Ammon's horn (tissue), 1 donor: ENCODE data around the gene COX7C.
"Not testable (repeated sequence)": the region's sequence is repeated elsewhere in the genome, so short reads cannot be mapped to it uniquely, and the experiment has no call there.

ENCODE experiments used
- DNase-seq: peaks from one replicate; pipeline ENCODE4 v3.0.0-alpha.2; 2016; ENCODE audit warnings: low spot score

The COX7C gene, protein sequence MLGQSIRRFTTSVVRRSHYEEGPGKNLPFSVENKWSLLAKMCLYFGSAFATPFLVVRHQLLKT

DNA sequence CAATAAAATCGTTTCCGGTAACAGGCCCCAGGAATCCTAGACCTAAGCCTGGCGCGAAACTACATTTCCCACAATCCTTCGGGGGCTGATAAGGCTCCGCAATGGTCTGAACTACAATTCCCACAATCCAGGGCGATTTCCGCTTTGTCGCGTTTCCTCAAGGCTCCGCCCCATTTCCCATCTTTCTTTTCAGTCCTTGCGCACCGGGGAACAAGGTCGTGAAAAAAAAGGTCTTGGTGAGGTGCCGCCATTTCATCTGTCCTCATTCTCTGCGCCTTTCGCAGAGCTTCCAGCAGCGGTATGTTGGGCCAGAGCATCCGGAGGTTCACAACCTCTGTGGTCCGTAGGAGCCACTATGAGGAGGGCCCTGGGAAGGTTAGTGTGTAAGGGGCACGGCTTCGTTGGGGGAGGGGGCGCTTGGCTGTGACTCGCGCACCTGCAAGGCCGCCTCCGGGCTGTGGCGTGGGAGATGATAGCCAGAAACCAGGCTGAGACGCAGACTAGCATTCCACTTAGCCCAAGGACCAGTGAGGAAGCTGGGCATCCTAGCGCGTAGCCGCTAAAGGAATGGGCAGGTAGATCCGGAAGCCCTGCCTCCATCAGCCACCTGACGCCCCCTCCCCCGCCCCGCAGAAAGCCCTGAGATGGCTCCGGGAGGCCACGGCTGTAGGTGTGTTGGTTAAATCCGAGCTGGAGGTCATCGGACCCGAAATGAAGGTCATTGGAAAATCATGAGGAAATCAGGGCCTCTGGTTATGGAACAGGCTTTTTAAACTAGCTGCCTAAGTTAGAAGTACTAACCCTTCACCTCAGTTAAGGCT is at the start of gene COX7C:
COX7C (plus strand) TSS at position 186 of the 821 bp plus-strand sequence; CDS start at position 301, 115 bp downstream.
- peak; percentile 98 for DNase-seq

DNA sequence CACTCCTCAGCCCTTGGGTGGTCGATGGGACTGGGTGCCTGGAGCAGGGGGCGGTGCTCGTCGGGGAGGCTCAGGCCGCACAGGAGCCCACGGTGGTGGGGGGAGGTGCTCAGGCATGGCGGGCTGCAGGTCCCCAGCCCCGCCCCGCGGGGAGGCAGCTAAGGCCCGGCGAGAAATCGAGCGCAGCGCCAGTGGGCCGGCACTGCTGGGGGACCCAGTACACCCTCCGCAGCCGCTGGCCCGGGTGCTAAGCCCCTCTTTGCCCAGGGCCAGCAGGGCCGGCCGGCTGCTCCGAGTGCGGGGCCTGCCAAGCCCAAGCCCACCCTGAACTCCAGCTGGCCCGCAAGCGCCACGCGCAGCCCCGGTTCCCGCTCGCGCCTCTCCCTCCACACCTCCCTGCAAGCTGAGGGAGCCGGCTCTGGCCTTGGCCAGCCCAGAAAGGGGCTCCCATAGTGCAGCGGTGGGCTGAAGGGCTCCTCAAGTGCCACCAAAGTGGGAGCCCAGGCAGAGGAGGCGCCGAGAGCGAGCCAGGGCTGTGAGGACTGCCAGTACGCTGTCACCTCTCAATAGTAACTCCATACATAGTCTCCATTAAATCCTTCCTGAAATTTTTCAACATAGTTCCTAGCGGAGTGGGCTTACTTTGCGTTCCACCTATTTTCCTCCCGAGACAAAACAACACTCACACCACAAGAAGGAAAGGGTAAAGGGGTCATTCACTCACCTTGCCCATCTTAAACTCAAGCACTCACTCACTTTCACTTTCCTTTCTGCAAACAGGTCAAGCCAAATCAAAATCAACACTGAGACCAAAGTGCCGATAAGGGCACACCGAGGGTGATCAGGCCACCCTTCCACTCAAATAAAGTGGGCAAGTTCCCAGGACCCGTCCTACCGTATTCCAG is 48.0 kb upstream of the COX7C start:
- not testable (repeated sequence) for DNase-seq

DNA sequence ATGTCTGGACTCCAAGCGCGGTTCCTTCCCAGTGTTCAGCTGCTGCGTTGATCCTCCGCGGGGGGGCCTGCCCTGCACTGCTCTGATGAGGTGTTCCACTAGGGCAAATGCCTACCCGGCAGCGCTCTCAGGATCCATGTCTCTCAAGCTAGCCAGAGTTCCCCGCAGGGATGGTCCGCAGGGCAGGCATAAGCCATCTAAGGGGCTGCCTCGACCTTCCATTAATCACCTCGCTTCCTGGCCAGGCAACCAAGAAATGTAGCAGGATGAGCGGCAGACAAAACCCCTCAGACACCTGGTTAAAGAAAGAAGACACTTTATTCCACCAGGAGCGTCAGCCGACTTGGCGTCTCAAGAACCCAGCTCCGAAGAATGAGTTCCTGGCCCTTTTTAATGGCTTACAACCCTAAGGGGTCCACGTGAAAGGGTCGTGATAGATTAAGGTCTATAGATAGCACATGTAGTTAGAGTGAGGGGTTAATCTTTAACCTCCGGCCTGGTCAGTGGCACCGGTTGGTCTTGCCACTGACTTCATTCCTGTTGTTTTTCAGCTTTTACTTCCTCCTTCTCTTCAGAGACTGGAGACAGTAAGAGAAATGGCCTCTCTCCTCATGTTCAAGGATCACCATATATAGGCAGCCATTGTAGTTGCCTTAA is 47.2 kb upstream of the COX7C start:
- DNase-seq = no peak

DNA sequence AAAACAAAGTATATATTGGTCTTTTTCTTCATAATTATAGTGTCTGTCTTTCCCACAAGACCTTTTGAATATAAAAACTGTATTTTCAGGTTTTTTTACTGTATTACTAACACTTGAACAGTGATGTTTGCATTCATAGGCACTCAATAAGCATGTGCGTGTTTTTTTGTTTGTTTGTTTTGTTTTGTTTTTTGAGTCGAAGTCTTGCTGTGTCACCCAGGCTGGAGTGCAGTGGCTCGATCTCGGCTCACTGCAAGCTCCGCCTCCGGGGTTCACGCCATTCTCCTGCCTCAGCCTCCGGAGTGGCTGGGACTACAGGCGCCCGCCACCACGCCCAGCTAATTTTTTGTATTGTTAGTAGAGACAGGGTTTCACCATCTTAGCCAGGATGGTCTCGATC is 46.6 kb upstream of the COX7C start:
- DNase-seq = not testable (repeated sequence)

DNA sequence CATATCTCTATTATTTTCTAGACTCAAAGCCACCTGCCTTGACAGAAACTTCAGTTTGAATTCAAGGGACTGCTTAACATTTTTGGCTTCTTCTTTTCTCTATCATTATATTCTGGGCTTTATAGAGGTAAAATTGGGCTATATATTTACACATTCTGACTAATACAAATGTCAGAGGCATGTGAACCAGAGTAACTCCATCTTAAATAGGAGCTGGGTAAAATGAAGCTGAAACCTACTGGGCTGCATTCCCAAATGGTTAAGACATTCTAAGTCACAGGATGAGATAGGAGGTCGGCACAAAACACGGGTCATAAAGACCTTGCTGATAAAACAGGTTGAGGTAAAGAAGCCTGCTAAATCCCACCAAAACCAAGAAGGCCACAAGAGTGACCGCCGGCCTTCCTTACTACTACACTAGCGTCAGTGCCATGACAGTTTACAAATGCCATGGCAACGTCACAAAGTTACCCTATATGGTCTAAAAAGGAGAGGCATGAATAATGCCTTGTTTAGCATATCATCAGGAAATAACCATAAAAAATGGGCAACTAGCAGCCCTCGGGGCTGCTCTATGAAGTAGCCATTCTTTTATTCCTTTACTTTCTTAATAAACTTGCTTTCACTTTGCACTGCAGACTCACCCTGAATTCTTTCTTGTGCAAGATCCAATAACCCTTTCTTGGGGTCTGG is 44.8 kb upstream of the COX7C start:
- no peak for DNase-seq

DNA sequence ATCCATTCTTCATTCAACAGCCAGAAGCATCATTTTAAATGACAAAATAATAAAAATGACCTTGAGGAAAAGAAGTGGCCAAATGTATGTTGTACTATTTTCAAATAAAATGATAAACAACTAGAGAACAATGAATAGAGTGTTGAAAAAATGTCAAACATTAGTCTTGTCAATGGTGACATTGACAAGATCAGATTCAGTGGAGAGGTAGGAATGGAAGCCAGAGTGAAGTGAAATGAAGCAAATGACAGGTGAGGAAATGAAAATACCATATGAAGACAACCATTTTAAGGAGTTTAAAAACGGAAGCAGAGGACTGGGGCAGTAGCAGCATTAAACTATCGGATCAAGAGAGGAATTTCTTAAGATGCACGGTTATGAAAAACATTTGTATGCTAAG is 38.2 kb upstream of the COX7C start:
- DNase-seq = no peak

DNA sequence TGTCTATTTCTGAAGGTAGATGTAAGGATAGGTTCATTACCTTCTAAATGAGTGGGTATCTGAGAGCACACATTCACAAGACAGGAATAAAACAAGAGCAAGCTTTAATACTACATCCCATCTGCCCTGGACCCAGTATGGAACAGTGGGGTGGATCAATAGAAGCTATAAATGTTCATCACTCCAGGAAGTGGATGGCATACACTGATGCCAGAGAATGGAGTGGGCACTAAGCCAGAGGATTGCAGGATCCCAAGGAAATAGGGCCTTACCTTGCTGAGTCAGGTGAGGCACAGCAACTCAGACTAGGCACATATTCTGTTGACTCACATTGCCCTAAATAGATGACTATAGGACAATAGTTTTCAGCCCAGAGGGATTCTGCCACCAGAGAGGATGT is 21.3 kb upstream of the COX7C start:
- DNase-seq = no peak

DNA sequence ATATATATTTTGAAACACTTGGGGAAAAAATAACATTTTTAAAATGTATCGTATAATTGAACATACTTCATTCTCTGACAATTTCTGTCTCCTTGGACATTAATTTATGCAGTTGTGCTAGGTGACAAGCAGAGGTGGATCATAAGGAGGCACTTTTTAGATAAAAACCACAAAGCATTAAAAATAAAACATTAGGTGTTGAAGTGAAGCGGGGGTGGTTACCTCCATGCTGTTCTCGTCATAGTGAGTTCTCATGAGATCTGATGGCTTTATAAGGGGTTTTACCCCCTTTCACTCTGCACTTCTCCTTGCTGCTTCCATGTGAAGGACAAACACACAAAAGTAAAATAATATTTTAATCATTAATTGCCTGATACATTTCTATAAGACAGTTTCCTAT is 11.9 kb upstream of the COX7C start:
- no peak for DNase-seq

DNA sequence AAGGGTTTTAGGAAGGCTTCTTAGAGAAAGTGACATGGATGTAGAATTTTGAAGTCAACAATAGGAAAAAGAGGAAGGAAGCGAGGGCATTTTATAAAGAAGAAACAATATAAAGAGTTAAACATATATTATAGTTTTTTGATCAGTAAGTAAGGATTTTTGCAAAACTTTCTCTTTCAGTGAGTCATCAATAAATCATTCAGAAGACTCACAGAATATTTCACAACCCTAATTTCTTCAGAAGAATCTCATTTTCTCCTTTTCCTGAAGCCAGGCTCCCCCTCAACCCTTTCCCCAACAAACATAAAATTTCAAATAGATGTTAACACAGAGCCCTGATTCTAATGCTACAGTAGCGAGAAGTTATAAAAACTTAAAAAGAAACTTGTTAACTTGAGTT is 4.3 kb upstream of the COX7C start:
- no peak for DNase-seq

DNA sequence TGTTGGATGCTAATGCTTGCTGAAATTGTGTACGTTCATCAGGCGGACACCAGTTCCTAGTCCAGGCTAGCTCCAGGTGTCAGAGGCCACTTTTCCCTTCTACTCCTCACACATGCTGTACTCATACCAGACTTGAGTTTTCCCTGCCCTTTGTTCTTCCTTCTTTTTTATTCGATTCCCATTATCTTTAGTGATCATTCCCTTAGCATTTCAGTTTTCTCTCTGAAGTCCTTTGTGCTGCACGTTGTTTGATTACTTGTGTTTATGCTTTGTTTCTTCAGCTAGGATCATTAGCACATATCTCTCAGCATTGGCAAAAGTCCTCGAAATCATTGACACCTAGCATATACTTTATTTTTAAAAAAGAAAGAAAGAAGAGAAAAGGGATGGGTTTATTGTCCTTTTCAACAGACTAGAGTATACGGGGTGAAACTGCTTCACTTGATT is 409 bp upstream of the COX7C start:
- DNase-seq = no peak

DNA sequence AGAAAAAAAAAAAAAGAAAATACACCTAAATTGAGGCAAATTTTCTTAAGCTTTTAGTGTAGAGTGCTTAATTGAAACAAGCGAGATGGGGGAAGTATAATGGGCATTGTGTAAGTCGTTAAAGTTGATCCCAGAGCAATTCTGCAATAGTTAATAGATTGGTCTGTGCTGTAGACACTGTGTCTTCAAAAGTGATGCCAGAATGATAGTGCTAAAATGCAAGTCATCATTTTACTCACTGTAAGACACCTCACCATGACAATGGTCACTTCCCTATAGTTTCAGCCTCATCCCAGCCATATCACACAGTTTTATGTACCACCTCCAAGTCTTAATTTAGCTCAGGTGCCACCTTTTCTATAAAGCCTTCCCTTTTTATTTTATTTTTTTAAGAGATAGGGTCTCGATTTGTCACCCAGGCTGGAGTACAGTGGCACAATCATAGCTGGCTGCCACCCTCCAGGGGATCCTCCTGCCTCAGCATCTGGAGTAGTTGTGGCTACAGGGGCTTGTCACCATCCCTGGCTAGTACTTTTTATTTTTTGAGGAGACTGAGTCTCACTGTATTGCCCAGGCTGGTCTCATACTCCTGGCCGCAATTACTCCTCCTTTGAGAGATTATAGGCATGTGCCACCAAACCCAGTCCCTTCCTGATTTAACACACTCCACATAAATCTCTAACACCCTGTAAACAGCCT is 6.2 kb downstream of the COX7C start:
- DNase-seq = no peak

DNA sequence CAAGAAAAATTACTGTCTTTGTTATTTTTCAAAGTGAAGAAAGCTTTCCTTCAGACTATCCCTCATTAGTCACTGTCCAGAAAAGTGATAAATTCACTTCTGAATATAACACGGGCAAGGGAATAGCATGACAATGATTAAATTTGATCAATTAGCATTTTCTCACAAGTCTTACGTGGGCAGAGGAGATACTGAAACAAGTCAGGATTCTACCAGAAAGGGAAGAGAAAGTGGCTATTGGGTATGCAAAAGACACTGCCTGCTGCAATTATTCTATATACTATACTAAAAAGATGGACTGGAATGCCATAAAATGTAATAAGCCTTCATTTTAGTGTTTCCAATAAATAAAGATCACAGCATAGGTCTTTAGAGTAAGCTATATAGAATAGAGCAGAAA is 7.4 kb downstream of the COX7C start:
- no peak for DNase-seq

DNA sequence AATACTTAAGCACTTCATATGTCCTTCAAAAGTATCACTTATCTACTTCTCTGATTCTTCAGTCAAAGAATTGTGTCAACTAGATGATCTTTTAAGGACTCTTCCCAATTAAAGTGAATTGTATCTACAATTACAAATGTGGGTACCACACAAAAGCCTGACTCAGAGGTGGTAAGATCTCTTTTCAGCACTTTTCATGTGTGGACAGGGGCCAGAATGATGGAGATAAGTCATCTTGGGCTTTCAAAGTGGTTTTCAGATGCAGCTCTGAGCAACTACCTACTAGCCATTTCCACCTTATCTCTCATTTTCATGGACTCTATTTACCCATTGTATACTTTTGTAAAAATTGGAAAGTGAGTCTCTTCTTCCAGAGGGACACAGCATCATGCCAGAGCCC is 8.4 kb downstream of the COX7C start:
- DNase-seq = no peak

DNA sequence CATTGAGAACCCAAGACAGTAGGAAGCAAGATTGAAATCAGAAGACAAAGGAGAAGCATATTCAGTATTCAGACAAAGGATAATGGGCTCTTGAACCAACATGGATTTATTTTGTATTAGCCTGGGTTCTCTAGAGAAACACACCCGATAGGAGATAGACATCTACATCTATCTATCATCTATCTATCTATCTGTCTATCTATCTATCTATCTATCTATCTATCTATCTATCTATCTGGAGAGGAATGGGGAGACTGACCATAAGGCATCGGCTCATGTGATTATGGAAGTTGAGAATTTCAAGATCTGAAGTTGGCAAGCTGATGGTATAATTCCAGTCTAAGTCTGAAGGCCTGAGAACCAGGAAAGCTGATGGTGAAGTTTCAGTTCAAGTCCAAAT is 13.4 kb downstream of the COX7C start:
- no peak for DNase-seq

DNA sequence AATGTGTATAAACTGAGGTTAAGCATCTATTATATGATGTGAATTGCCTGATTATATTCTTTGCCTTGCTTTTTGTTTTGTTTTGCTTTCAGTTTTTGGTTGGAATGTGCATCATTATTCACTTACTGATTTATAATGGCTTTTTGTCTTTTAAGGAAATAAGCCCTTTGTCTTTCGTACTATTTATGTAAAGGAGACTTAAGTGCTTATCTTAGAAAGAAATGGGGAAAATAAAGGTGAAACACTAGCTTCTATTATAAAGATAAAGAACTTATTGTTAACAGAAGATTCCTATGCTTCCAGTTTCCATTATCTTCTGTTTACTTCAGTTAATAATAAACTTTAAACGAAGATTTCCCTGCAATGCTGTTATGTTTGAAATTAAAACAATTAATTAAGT is 23.3 kb downstream of the COX7C start:
- DNase-seq = no peak

DNA sequence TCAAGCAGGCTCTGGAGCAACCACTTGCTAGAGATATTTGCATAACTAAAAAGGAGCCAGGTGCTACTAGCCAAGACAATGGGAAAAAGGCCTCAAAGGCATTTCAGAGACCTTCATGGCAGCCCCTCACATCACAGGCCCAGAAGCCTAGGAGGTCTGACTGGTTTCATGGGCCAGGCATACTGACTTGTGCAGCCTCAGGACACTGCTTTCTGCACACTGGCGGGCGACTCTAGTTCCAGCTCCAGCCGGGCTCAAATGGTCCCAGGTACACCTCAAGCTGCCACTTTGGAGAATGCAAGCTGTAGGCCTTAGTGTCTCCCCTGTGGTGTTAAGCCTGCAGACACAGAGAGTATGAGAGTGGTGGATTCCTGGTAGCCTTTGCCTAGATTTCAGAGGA is 27.1 kb downstream of the COX7C start:
- no peak for DNase-seq

DNA sequence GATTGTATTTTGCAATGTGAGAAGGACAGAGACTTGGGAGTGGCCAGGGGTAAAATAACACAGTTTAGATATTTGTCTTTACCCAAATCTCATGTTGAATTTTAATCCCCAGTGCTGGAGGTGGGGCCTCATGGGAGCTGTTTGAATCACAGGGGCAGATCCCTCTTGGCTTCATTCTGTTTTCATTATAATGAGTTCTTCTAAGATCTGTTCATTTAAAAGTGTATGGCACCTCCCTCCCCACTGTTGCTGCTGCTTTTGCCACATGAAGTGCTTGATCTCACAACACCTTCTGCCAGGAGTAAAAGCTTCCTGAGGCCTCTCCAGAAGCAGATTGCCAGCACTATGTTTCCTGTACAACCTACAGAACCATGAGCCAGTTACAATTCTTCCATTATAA is 28.1 kb downstream of the COX7C start:
- no peak for DNase-seq

DNA sequence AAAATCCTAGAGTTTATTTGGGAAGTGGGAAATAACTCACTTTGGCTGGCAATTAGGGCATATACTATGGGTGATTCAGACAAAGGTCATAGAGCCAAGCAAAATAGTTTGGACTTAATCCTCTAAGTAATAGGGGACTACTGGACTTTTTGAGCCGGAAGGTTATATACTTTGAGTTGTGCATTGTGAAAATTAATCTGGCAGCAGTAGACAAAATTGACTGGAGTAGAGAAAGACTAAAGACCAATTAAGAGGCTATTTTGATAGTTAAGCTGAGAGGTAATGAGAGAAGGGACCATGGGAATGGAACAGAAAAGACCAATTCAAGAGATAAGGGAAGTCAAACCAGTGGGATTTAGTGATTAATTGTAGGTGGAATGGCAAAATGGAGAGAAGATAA is 28.9 kb downstream of the COX7C start:
- no peak for DNase-seq

DNA sequence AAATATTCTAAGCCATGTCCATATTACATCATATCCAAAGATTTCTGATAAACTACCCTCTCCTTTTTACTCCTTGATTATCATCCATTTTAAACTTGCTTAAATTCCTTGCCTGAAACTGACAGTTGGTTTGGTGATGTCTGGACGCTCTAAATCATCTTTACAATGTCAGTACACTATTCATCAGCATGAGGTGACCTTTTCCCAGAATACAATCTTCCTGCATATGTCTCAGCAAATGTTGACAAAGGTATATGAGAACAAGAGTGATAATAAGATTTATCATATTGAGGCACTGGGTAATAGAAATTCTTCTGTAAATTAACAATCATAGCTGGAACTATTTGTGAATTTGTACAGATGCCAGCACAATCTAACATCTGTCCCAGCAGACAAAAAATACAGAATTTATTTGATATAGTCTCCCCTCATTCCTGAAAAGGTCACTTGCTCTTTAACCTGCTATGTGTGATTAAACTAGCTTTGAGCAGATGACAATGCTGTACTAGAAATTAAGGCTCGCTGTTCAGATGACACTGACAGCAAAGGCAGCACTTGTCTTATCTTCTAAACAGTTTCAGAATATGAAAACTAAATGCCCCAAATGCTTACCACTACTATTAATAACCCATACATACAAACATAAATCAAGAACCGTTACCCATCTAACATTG is 32.2 kb downstream of the COX7C start:
- DNase-seq = no peak

DNA sequence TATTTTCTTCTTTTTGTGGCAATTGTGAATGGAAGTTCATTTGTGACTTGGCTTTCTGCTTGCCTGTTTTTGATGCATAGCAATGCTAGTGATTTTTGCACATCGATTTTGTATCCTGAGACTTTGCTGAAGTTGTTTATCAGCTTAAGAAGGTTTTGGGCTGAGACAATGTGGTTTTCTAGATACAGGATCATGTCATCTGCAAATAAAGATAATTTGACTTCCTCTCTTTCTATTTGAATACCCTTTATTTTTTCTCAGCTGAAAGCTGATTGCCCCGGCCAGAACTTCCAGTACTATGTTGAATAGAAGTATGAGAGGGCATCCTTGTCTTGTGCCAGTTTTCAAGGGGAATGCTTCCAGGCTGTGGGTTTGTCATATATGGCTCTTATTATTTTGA is 43.0 kb downstream of the COX7C start:
- not testable (repeated sequence) for DNase-seq

DNA sequence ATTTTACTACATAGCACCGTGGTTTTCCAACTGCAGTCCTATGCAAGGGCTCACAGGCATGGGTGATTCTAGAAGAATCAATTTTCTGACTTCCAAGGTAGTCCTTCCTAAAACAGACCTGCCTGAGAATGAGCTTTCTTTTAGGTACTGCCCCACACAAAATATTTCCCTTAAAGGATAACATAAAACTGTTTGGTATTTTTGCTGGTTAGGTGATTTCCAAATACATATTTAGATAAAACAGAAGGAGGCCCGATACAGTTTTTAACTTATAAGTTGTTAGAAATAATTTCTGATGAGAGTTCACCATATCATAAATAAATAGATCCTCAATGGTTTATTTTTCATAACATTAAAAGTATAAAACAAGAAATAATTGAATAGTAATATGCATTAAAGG is 46.4 kb downstream of the COX7C start:
- no peak for DNase-seq
